Kidney (tissue), 14 donors: Measurements from ENCODE around the gene CARMIL3. TPM values are rescaled to one million over a fixed set of nuclear protein-coding genes. Genes with fewer than 3 reads are reported as not detected.
"Not testable (repeated sequence)": the region's sequence is repeated elsewhere in the genome, so short reads cannot be mapped to it uniquely, and the experiment has no call there.

Experiments
- DNase-seq, 5 donors: peaks; one replicate each; pipeline ENCODE4 v3.0.0-alpha.2; 2013 to 2020
- FAIRE-seq: peaks from 2 replicates; lab custom pipeline; 2012; peaks lifted over from hg19 to GRCh38; lab: Jason Lieb, UNC
- H3K27ac ChIP-seq, 2 donors: one replicate each; pipeline ENCODE4 v1.7.0; 2013; ENCODE audit warnings: low read depth in 2 of 2, low read length in 2 of 2, inconsistent platforms in 1 of 2
- H3K27me3 ChIP-seq: one replicate; pipeline ENCODE4 v1.7.1; 2013; ENCODE audit warnings: low read length, inconsistent platforms; ENCODE audit not compliant: control insufficient read depth, insufficient read depth
- H3K36me3 ChIP-seq, 3 donors: one replicate each; pipeline versions ENCODE4 v1.7.0 to v1.7.1; 2013; ENCODE audit warnings: low read length in 3 of 3, control low read depth in 1 of 3, inconsistent platforms in 1 of 3; ENCODE audit not compliant: insufficient read depth in 3 of 3, control insufficient read depth in 2 of 3
- H3K4me1 ChIP-seq, 3 donors: one replicate each; pipeline versions ENCODE4 v1.7.0 to v1.7.1; 2013; ENCODE audit warnings: low read length in 3 of 3, inconsistent platforms in 1 of 3, low read depth in 1 of 3; ENCODE audit not compliant: control insufficient read depth in 2 of 3, insufficient read depth in 2 of 3
- H3K4me3 ChIP-seq, 3 donors: one replicate each; pipeline versions ENCODE4 v1.7.0 to v1.8.1; 2013; ENCODE audit warnings: low read length in 3 of 3, control low read depth in 1 of 3, inconsistent platforms in 1 of 3
- H3K9ac ChIP-seq, 3 donors: one replicate each; pipeline versions ENCODE4 v1.7.0 to v1.7.1; 2013; ENCODE audit warnings: low read length in 3 of 3, control low read depth in 1 of 3, inconsistent platforms in 1 of 3
- H3K9me3 ChIP-seq, 3 donors: one replicate each; pipeline versions ENCODE4 v1.7.0 to v1.7.1; 2013; ENCODE audit warnings: low read length in 3 of 3, control low read depth in 1 of 3, inconsistent platforms in 1 of 3; ENCODE audit not compliant: control insufficient read depth in 2 of 3, insufficient read depth in 1 of 3
- intact Hi-C: fragments of 100-400 bp; cut with DNase I; formaldehyde crosslinking; loops from one replicate; pipeline ENCODE4 v1.11.1; 2022
- polyA plus RNA-seq: library from polyadenylated mRNA; stranded (reverse); fragments of 350-450 nt; fragmentation: Illumina TruSeq; extraction: RNeasy Lipid Tissue Mini Kit (QIAGEN cat#74804); gene quantifications from one replicate; pipeline ENCODE4 v1.2.3, GENCODE V29; 2014; ENCODE audit warnings: low read depth, low replicate concordance; ENCODE audit not compliant: insufficient read depth
- total RNA-seq: library from RNA; stranded (reverse); fragmentation: NEBNext Ultra II Directional; extraction: Animal tissue kit (Norgen Biotek cat#: 25700); gene quantifications from one replicate; pipeline ENCODE4 v1.2.1, GENCODE V29; 2021
- TF ChIP-seq, protein P1 (sequence below): IDR thresholded peaks from 3 replicates; pipeline ENCODE4 v1.5.1; 2012; ENCODE audit warnings: mild to moderate bottlenecking, moderate library complexity, borderline replicate concordance; ENCODE audit not compliant: insufficient read depth; ENCODE audit errors: extremely low read depth
- donor health status: control.
- donor health status: control.
- donor health status: control.
- donor health status: control.
- donor health status: control.
- donor health status: DM: yes; HTN: yes; CAD: no.
- donor health status: Normal renal cell carcinoma (clear cell type).

The CARMIL3 gene
- total and polyA plus RNA-seq, 2 donors from 2014 or later: 1.4 to 1.5 TPM

DNA sequence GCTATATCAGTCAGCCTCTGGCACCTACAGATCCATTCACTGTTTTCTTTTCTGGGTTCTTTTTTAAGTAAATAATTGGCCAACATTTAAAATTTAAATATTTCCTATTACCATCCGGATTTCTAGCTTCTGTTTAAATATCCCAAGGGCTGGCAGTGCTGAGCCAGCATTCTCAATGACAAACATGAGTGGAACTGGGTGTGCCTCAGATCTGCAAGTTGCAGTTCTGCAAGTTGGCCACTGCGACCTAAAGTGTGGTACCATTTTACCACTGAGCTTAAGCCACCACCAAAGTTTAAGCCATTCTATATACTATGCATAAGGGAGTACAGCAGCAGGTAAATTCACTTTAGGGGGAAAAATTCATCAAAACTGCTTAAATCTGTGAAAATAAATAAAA is 31.9 kb upstream of the CARMIL3 start:
- intact Hi-C loops: loop anchor here (5.0 kb wide), 1 partner anchor 48 kb away; no protein-coding TSS in a partner anchor
- H3K4me3 ChIP-seq, DNase-seq, H3K27ac ChIP-seq, H3K36me3 ChIP-seq, H3K27me3 ChIP-seq, H3K4me1 ChIP-seq, FAIRE-seq, H3K9ac ChIP-seq, H3K9me3 ChIP-seq: not testable (repeated sequence)
- TF ChIP-seq, protein P1, sequence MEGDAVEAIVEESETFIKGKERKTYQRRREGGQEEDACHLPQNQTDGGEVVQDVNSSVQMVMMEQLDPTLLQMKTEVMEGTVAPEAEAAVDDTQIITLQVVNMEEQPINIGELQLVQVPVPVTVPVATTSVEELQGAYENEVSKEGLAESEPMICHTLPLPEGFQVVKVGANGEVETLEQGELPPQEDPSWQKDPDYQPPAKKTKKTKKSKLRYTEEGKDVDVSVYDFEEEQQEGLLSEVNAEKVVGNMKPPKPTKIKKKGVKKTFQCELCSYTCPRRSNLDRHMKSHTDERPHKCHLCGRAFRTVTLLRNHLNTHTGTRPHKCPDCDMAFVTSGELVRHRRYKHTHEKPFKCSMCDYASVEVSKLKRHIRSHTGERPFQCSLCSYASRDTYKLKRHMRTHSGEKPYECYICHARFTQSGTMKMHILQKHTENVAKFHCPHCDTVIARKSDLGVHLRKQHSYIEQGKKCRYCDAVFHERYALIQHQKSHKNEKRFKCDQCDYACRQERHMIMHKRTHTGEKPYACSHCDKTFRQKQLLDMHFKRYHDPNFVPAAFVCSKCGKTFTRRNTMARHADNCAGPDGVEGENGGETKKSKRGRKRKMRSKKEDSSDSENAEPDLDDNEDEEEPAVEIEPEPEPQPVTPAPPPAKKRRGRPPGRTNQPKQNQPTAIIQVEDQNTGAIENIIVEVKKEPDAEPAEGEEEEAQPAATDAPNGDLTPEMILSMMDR: peak; percentile 9

DNA sequence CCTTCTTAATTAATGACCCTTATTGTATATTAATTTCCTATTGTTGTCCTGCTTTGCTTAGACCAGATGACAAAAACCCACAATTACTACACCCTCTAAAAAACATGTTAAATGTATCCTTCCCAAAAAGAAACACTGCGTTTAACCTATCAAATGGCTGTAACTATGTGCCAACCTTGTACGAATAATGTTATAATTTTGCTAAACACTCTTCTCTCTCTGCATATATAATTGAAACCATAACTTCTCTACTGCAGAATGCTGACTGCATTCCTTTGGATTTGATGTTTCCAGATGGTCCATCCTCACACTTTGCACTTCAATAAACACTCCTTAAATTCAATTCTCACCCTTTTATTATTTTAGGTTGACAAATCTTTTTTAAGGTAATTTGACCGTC is 31.3 kb upstream of the CARMIL3 start:
- H3K4me1 ChIP-seq, DNase-seq, FAIRE-seq, intact Hi-C loops, H3K9ac ChIP-seq, H3K27ac ChIP-seq, H3K27me3 ChIP-seq, H3K36me3 ChIP-seq, H3K4me3 ChIP-seq, H3K9me3 ChIP-seq: not testable (repeated sequence)

DNA sequence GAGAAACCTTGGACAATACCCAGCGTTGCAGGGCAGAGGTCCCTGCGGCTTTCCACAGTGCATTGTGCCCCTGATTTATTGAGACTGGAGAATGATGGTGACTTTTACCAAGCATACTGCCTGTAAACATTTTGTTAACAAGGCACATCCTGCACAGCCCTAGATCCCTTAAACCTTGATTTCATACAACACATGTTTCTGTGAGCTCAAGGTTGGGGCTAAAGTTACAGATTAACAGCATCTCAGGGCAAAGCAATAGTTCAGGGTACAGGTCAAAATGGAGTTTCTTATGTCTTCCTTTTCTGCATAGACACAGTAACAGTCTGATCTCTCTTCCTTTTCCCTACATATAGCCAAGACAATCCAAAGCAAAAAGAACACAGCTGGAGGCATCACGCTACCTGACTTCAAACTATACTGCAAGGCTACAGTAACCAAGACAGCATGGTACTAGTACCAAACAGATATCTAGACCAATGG is 26.8 kb upstream of the CARMIL3 start:
- H3K9ac ChIP-seq, H3K4me1 ChIP-seq, DNase-seq, H3K27ac ChIP-seq, H3K9me3 ChIP-seq, H3K36me3 ChIP-seq, H3K27me3 ChIP-seq, H3K4me3 ChIP-seq, intact Hi-C loops, FAIRE-seq: not testable (repeated sequence)

DNA sequence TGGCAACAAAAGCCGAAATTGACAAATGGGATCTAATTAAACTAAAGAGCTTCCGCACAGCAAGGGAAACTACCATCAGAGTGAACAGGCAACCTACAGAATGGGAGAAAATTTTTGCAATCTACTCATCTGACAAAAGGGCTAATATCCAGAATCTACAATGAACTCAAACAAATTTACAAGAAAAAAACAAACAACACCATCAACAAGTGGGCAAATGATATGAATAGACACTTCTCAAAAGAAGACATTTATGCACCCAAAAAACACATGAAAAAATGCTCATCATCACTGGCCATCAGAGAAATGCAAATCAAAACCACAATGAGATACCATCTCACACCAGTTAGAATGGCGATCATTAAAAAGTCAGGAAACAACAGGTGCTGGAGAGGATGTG is 22.1 kb upstream of the CARMIL3 start:
- H3K9ac ChIP-seq, DNase-seq, intact Hi-C loops, H3K27me3 ChIP-seq, H3K27ac ChIP-seq, H3K9me3 ChIP-seq, H3K4me3 ChIP-seq, FAIRE-seq, H3K4me1 ChIP-seq, H3K36me3 ChIP-seq: not testable (repeated sequence)

DNA sequence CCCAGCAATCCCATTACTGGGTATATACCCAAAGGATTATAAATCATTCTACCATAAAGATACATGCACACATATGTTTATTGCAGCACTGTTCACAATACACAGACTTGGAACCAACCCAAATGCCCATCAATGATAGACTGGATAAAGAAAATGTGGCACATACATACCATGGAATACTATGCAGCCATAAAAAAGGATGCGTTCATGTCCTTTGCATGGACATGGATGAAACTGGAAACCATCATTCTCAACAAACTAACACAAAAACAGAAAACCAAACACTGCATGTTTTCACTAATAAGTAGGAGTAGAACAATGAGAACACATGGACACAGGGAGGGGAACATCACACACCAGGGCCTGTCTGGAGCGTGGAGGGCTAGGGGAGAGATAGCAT is 20.5 kb upstream of the CARMIL3 start:
- H3K27me3 ChIP-seq, H3K4me3 ChIP-seq, H3K27ac ChIP-seq, FAIRE-seq, DNase-seq, H3K36me3 ChIP-seq, H3K9ac ChIP-seq, H3K4me1 ChIP-seq, H3K9me3 ChIP-seq, intact Hi-C loops: not testable (repeated sequence)
